Neutrophil (primary cell): ENCODE results near the gene ZNF423.

Experiments used
- H3K27ac ChIP-seq: fragments of 200-600 bp; sonication (generic); 2 replicates; pipeline ENCODE4 v1.5.1; 2016; ENCODE audit warnings: mild to moderate bottlenecking, moderate library complexity
- H3K27me3 ChIP-seq: fragments of 200-600 bp; sonication (generic); 2 replicates; pipeline ENCODE4 v1.6.0; 2016; ENCODE audit warnings: mild to moderate bottlenecking
- H3K36me3 ChIP-seq: fragments of 200-600 bp; sonication (generic); 2 replicates; pipeline ENCODE4 v1.5.1; 2017
- H3K4me1 ChIP-seq, 2 experiments: fragments of 200-600 bp in 1 of 2; sonication (generic) in 1 of 2; 1 replicate in 1 of 2; 2 replicates in 1 of 2; pipeline versions ENCODE4 v1.5.1 to v1.6.1; 2013 to 2016; ENCODE audit warnings: low read depth in 1 of 2, low read length in 1 of 2, mild to moderate bottlenecking in 1 of 2, moderate library complexity in 1 of 2; ENCODE audit not compliant: control insufficient read depth in 1 of 2, insufficient read depth in 1 of 2
- H3K4me3 ChIP-seq, 2 experiments: fragments of 200-600 bp in 1 of 2; sonication (generic) in 1 of 2; 1 replicate in 1 of 2; 2 replicates in 1 of 2; pipeline ENCODE4 v1.5.1; 2013 to 2016; ENCODE audit warnings: low read depth in 1 of 2, low read length in 1 of 2, mild to moderate bottlenecking in 1 of 2, moderate library complexity in 1 of 2
- H3K9me3 ChIP-seq: fragments of 200-600 bp; sonication (generic); 2 replicates; pipeline ENCODE4 v1.5.1; 2016
- TF ChIP-seq, protein P1 (sequence below): fragments of 200-600 bp; sonication (generic); IDR thresholded peaks from 2 replicates; pipeline ENCODE4 v1.5.1; 2016; ENCODE audit warnings: antibody characterized with exemption

The ZNF423 gene

DNA sequence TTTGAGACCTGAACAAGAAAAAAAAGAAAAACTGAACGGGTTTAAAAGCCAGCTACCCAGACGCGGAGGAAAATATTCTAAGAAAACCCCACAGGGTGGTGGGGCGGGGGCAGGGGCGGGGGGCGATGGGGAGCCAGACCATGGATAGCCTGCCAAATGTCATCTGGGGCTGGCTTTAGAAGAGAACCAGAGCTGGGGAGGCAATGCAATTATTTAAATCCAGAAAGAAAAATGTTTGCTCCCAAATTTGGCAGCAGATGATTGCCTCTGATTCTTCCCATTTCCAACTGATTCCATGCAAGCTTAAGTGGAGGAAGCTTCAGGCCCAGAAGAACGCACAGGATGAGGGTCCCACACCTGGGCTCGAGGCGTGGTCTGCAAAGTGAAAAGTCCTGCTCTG, 34.8 kb downstream of the ZNF423 start:
- TF ChIP-seq, protein P1, sequence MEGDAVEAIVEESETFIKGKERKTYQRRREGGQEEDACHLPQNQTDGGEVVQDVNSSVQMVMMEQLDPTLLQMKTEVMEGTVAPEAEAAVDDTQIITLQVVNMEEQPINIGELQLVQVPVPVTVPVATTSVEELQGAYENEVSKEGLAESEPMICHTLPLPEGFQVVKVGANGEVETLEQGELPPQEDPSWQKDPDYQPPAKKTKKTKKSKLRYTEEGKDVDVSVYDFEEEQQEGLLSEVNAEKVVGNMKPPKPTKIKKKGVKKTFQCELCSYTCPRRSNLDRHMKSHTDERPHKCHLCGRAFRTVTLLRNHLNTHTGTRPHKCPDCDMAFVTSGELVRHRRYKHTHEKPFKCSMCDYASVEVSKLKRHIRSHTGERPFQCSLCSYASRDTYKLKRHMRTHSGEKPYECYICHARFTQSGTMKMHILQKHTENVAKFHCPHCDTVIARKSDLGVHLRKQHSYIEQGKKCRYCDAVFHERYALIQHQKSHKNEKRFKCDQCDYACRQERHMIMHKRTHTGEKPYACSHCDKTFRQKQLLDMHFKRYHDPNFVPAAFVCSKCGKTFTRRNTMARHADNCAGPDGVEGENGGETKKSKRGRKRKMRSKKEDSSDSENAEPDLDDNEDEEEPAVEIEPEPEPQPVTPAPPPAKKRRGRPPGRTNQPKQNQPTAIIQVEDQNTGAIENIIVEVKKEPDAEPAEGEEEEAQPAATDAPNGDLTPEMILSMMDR, result no peak
- H3K4me3 ChIP-seq, result no peak overlapping the region
- H3K36me3 ChIP-seq, result no peaks in the 10 kb centered on the region
- H3K4me1 ChIP-seq, result no peaks in the 10 kb centered on the region
- no peak overlapping the region for H3K27ac ChIP-seq
- H3K27me3 ChIP-seq, result peaks cover 7% of the 10 kb centered on the region
- H3K9me3 ChIP-seq, result no peaks in the 10 kb centered on the region

DNA sequence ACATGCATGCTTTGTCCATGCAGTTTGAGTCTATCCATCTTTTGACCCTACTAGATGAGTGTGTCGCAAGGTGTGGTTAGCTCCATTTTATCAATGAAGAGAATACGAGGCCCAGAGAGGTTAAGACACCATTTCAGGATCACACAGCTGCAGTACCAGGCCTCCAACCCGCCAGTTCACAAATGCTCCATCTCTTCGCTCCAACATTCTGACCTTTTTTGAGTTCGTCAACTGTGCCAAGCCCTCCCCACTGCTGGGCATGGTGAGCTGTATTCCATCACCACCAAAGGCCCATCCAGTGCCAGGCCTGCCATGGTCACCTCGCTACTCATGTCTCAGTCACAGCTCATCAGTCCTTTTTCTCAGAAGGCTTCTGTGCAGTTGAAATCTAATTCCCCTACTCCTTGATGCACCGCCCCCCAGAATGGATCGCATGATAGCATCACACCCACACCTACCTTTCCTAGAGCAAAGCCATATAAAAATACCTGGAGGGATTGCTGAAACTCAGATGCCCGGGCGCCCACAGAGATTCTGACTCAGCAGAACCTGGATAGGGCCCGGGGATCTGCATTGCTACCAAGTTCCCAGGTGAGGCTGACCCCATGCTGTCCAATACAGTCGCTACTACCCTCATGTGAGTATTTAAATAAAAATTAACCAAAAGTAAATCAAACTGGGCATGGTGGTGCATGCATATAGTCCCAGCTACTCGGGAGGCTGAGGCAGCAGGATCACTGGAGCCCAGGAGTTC, 38.0 kb downstream of the ZNF423 start:
- Histone ChIP-seq H3K36me3 (no peaks in the 10 kb centered on the region), H3K4me3 (no peak overlapping the region), H3K9me3 (no peaks in the 10 kb centered on the region), H3K4me1 (no peaks in the 10 kb centered on the region), H3K27me3 (no peaks in the 10 kb centered on the region), H3K27ac (no peak overlapping the region)
- TF ChIP-seq, protein P1, result no peak

DNA sequence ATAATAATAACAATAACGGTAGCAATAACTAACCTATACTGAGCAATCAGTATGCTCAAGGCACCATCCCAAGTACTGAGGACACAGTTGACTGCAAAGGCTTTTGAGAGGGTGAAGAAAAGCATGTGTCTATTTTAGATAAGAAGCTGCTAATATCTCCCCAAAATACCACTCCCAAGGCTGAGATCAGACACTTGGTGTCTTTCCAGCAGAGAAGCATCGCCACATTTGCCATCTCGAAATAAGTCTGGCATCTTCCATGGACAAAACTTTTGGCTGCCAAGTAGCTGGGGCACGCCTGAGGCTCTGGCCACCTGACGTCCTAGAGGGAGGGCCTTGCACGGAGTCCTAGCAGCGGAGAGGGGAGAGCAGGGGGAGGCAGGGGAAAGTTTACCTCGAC, 39.0 kb downstream of the ZNF423 start:
- no peaks in the 10 kb centered on the region for H3K36me3 ChIP-seq
- no peaks in the 10 kb centered on the region for H3K27me3 ChIP-seq
- no peaks in the 10 kb centered on the region for H3K9me3 ChIP-seq
- no peaks in the 10 kb centered on the region for H3K4me1 ChIP-seq
- TF ChIP-seq, protein P1, result no peak
- H3K4me3 ChIP-seq, result no peak overlapping the region
- no peak overlapping the region for H3K27ac ChIP-seq

DNA sequence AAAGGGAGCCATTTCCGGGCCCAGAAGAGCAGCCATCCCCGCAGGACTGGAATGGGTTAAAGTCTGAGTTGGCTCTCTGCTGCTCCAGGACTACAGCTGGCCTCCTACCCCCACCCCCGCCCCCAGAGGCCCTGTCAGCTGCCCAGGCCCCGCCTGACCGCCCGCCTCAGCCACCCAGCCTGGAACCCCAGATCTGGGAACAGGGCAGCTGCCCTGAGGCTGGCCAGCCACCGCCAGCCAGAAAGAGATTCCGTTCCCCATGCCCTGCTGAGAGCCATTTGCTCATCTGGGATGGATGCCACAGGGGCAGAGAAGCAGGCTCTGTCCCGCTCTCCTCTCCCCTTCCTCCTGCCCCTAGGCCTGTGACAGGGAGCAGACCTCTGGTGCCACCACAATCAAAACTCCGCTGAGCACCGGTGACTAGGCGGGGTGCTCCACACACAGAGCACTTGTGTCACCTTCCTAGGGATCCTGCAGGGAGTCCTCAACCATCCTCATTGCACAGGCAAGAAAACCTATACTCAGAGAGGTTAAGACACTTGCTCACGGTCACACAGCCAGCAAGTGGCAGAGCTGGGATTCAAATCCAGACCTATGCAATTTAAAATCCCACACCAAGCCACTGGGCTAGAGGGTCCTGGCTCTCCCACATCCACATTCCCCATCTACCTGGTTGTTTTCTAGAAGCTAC, 44.1 kb downstream of the ZNF423 start:
- Histone ChIP-seq H3K27ac (no peak overlapping the region), H3K9me3 (no peaks in the 10 kb centered on the region), H3K36me3 (no peaks in the 10 kb centered on the region), H3K4me1 (no peaks in the 10 kb centered on the region), H3K4me3 (no peak overlapping the region), H3K27me3 (no peaks in the 10 kb centered on the region)
- TF ChIP-seq, protein P1, result no peak

DNA sequence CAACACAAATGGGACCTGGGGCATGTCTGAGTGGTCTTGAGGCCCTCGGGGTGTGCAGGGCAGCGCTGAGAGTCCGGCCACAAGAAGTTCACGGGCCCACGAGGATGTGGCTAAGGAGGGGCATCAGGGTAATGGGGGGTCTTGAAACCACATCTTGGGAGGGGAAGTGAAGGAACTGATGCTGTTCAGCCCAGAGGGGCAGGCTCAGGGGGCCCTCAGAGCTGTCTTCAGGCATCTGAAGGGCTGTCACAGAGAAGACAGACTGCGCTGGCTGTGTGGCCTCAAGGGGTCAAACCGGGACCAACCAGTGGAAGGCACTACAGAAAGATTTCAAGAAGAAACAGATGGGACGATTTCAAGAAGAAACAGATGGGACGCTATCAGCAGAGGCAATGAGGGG, 45.1 kb downstream of the ZNF423 start:
- Histone ChIP-seq H3K9me3 (no peaks in the 10 kb centered on the region), H3K4me3 (no peak overlapping the region)

More for the DNA sequence above, 45.1 kb downstream of the ZNF423 start:
- H3K27me3 ChIP-seq, result no peaks in the 10 kb centered on the region
- no peak overlapping the region for H3K27ac ChIP-seq
- no peaks in the 10 kb centered on the region for H3K4me1 ChIP-seq
- no peaks in the 10 kb centered on the region for H3K36me3 ChIP-seq
- TF ChIP-seq, protein P1, result no peak
